SU-DHL-6 (cell line): ENCODE measurements around the gene IFT20.

Experiments
- H2AFZ ChIP-seq: fragments of 200-600 bp; sonication (generic); 2 replicates; pipeline ENCODE4 v1.6.1; 2014; ENCODE audit warnings: low read depth, mild to moderate bottlenecking, moderate library complexity, mixed read lengths, antibody characterized with exemption, low read length; ENCODE audit not compliant: severe bottlenecking
- H3F3A ChIP-seq: fragments of 200-600 bp; shearing (Covaris generic); 2 replicates; pipeline ENCODE4 v1.6.0; 2016; ENCODE audit warnings: antibody characterized with exemption, mild to moderate bottlenecking; ENCODE audit not compliant: insufficient read depth
- H3K27ac ChIP-seq: fragments of 200-600 bp; sonication (generic); 2 replicates; pipeline ENCODE4 v1.5.1; 2016; ENCODE audit warnings: low read depth, mild to moderate bottlenecking, low read length, moderate library complexity, mixed read lengths
- H3K27me3 ChIP-seq: fragments of 200-600 bp; sonication (generic), shearing (Covaris generic); 2 replicates; pipeline ENCODE4 v1.6.0; 2014; ENCODE audit warnings: mild to moderate bottlenecking, low read length
- H3K36me3 ChIP-seq: fragments of 200-600 bp; sonication (generic); 2 replicates; pipeline ENCODE4 v1.6.1; 2014; ENCODE audit warnings: mild to moderate bottlenecking, low read length, mixed read lengths
- H3K4me2 ChIP-seq: fragments of 300-600, 200-600 bp; shearing (Covaris generic), sonication (generic); 2 replicates; pipeline ENCODE4 v1.6.0; 2014; ENCODE audit warnings: low read length, low read depth, mild to moderate bottlenecking; ENCODE audit not compliant: poor library complexity, severe bottlenecking
- H3K4me3 ChIP-seq: fragments of 200-600 bp; sonication (generic); 2 replicates; pipeline ENCODE4 v1.5.1; 2014; ENCODE audit warnings: antibody characterized with exemption, low read length, mild to moderate bottlenecking, mixed read lengths; ENCODE audit not compliant: insufficient read depth, poor library complexity, severe bottlenecking
- H3K79me2 ChIP-seq: fragments of 200-600 bp; sonication (generic); 2 replicates; pipeline ENCODE4 v1.6.1; 2014; ENCODE audit warnings: mild to moderate bottlenecking, low read length, moderate library complexity; ENCODE audit not compliant: insufficient read depth
- H3K9ac ChIP-seq: fragments of 200-600 bp; sonication (generic); 2 replicates; pipeline ENCODE4 v1.7.0; 2014; ENCODE audit warnings: mild to moderate bottlenecking, low read length
- H3K9me2 ChIP-seq: fragments of 200-600 bp; sonication (generic); replicated peaks from 2 replicates; pipeline ENCODE4 v1.6.1; 2014; ENCODE audit warnings: low read length; ENCODE audit not compliant: insufficient read depth
- H3K9me3 ChIP-seq: fragments of 200-600 bp; sonication (generic); 2 replicates; pipeline ENCODE4 v1.6.1; 2014; ENCODE audit warnings: low read length, mixed read lengths; ENCODE audit not compliant: insufficient read depth
- H4K20me1 ChIP-seq: fragments of 200-600 bp; sonication (generic); 2 replicates; pipeline ENCODE4 v1.6.1; 2014; ENCODE audit warnings: low read depth, mild to moderate bottlenecking, antibody characterized with exemption, low read length, moderate library complexity, mixed read lengths
- EZH2phosphoT487 ChIP-seq: fragments of 200-600 bp; sonication (generic), shearing (Covaris generic); conservative IDR thresholded peaks from 2 replicates; pipeline ENCODE4 v1.6.1; 2018; ENCODE audit warnings: mild to moderate bottlenecking, antibody characterized with exemption, low read length, moderate library complexity, mixed read lengths
- TF ChIP-seq, protein P1 (sequence below): fragments of 200-600 bp; sonication (generic); IDR thresholded peaks from one replicate; pipeline ENCODE4 v1.5.1; 2017; ENCODE audit warnings: antibody characterized with exemption, mild to moderate bottlenecking, low read length, moderate library complexity; ENCODE audit not compliant: insufficient read depth, poor library complexity, severe bottlenecking

The IFT20 gene

DNA sequence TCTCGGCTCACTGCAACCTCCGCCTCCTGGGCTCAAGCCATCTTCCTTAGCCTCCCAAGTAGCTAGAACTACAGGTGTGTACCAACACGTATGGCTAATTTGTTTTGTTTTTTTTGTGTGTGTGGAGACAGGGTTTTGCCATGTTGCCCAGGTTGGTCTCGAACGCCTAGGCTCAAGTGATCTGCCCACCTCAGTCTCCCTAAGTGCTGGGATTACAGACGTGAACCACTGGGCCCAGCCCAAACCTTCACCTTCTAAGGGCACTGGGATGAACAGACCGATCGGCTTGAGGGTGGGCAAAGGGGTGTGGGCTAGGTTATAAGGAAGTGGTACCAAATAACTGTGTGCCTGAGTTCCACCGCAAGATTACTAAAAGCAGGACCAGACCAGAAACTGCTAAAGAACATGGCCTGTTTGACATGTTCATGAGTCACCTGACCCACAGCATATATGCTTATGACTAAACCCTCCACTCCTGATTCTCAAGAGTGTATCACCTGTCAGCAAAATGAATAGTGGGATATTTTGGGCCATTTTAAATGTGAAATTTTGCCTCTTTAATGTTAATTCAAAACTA is 8.2 kb downstream of the IFT20 start:
- H3K27me3 ChIP-seq: no peaks in the 10 kb centered on the region
- H2AFZ ChIP-seq: no peak overlapping the region
- TF ChIP-seq, protein P1, sequence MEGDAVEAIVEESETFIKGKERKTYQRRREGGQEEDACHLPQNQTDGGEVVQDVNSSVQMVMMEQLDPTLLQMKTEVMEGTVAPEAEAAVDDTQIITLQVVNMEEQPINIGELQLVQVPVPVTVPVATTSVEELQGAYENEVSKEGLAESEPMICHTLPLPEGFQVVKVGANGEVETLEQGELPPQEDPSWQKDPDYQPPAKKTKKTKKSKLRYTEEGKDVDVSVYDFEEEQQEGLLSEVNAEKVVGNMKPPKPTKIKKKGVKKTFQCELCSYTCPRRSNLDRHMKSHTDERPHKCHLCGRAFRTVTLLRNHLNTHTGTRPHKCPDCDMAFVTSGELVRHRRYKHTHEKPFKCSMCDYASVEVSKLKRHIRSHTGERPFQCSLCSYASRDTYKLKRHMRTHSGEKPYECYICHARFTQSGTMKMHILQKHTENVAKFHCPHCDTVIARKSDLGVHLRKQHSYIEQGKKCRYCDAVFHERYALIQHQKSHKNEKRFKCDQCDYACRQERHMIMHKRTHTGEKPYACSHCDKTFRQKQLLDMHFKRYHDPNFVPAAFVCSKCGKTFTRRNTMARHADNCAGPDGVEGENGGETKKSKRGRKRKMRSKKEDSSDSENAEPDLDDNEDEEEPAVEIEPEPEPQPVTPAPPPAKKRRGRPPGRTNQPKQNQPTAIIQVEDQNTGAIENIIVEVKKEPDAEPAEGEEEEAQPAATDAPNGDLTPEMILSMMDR: no peak
- no peak for TF ChIP-seq EZH2phosphoT487
- H3K27ac ChIP-seq: no peak overlapping the region
- H3K79me2 ChIP-seq: peaks cover 38% of the 10 kb centered on the region
- peaks cover 13% of the 10 kb centered on the region; the same call in 1 of the 2 replicates for H4K20me1 ChIP-seq
- no peak overlapping the region for H3K4me3 ChIP-seq
- no peaks in the 10 kb centered on the region for H3K9me2 ChIP-seq
- no peaks in the 10 kb centered on the region for H3F3A ChIP-seq
- no peak overlapping the region for H3K4me2 ChIP-seq
- H3K36me3 ChIP-seq: peaks cover 12% of the 10 kb centered on the region
- H3K9me3 ChIP-seq: no peaks in the 10 kb centered on the region
- no peak overlapping the region for H3K9ac ChIP-seq

- Histone ChIP-seq H3F3A (no peaks in the 10 kb centered on the region), H3K79me2 (peaks cover 48% of the 10 kb centered on the region), H3K36me3 (peaks cover 12% of the 10 kb centered on the region), H3K9me3 (no peaks in the 10 kb centered on the region), H4K20me1 (peaks cover 13% of the 10 kb centered on the region; the same call in 1 of the 2 replicates), H3K9me2 (no peaks in the 10 kb centered on the region), H3K9ac (no peak overlapping the region), H3K27me3 (no peaks in the 10 kb centered on the region), H2AFZ (no peak overlapping the region), H3K27ac (no peak overlapping the region), H3K4me2 (no peak overlapping the region), H3K4me3 (no peak overlapping the region)
- no peak for TF ChIP-seq EZH2phosphoT487
- TF ChIP-seq, protein P1: no peak
Observed at GRCh38 chr17:28326114-28326513, 9.2 kb downstream of the IFT20 start.

DNA sequence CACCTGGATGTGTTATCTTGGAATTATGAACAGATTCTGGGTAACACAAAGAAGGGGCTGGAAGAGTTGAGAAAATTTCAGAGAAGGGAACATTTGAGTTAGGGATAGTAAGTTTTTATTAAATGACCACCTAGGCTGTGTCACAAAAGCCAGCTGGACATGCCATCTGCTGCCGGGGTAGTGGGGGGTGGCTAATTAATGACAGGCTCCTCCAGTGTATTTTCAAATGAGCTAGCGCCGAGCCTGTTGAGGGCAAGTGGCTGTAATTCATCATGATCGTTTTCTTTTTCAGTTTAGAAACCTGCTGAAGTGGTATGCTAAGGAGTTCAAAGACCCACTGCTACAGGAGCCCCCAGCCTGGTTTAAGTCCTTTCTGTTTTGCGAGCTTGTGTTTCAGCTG is 10.1 kb downstream of the IFT20 start:
- H3K36me3 ChIP-seq: peaks cover 12% of the 10 kb centered on the region
- peaks cover 57% of the 10 kb centered on the region for H3K79me2 ChIP-seq
- no peak overlapping the region for H3K4me3 ChIP-seq
- no peak overlapping the region for H3K9ac ChIP-seq
- H3F3A ChIP-seq: no peaks in the 10 kb centered on the region
- no peaks in the 10 kb centered on the region for H3K9me3 ChIP-seq
- H2AFZ ChIP-seq: no peak overlapping the region
- H4K20me1 ChIP-seq: peaks cover 13% of the 10 kb centered on the region; the same call in 1 of the 2 replicates
- no peak for TF ChIP-seq EZH2phosphoT487
- H3K27ac ChIP-seq: no peak overlapping the region
- no peak overlapping the region for H3K4me2 ChIP-seq
- no peaks in the 10 kb centered on the region for H3K9me2 ChIP-seq
- no peaks in the 10 kb centered on the region for H3K27me3 ChIP-seq

DNA sequence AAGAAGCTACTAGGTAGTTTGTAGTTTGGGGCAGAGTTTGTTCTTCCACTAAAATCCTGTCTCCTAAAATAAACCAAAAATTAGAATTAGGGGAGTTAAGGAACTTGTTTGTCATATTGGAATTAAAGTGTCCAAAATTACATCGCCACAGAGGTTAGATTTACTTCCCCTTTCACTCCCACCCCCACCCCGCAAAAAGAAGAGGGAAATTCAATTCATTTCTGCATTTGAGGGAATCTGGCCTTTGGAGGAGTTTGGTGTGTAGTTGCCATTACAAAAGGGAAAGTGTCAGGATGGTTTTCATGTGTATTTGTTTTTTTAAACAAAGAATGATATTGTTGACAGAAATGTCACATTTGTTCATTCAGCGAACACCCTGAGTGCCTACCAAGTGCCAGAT is 10.5 kb downstream of the IFT20 start:
- Histone ChIP-seq H2AFZ (no peak overlapping the region), H3K9me2 (no peaks in the 10 kb centered on the region), H3K9ac (no peak overlapping the region), H3K9me3 (no peaks in the 10 kb centered on the region), H3K27ac (no peak overlapping the region), H3K4me2 (no peak overlapping the region), H3F3A (no peaks in the 10 kb centered on the region), H3K27me3 (no peaks in the 10 kb centered on the region), H3K4me3 (no peak overlapping the region), H3K79me2 (peaks cover 62% of the 10 kb centered on the region), H3K36me3 (peaks cover 12% of the 10 kb centered on the region), H4K20me1 (peaks cover 13% of the 10 kb centered on the region; the same call in 1 of the 2 replicates)
- TF ChIP-seq, protein P1: no peak
- no peak for TF ChIP-seq EZH2phosphoT487
